ENCODE results near the gene TACC2.
A peak's percentile ranks its signal among the peaks of the same experiment; 100 is the strongest.
"Not testable (repeated sequence)": the region's sequence is repeated elsewhere in the genome, so short reads cannot be mapped to it uniquely, and the experiment has no call there.

Gene TACC2, protein sequence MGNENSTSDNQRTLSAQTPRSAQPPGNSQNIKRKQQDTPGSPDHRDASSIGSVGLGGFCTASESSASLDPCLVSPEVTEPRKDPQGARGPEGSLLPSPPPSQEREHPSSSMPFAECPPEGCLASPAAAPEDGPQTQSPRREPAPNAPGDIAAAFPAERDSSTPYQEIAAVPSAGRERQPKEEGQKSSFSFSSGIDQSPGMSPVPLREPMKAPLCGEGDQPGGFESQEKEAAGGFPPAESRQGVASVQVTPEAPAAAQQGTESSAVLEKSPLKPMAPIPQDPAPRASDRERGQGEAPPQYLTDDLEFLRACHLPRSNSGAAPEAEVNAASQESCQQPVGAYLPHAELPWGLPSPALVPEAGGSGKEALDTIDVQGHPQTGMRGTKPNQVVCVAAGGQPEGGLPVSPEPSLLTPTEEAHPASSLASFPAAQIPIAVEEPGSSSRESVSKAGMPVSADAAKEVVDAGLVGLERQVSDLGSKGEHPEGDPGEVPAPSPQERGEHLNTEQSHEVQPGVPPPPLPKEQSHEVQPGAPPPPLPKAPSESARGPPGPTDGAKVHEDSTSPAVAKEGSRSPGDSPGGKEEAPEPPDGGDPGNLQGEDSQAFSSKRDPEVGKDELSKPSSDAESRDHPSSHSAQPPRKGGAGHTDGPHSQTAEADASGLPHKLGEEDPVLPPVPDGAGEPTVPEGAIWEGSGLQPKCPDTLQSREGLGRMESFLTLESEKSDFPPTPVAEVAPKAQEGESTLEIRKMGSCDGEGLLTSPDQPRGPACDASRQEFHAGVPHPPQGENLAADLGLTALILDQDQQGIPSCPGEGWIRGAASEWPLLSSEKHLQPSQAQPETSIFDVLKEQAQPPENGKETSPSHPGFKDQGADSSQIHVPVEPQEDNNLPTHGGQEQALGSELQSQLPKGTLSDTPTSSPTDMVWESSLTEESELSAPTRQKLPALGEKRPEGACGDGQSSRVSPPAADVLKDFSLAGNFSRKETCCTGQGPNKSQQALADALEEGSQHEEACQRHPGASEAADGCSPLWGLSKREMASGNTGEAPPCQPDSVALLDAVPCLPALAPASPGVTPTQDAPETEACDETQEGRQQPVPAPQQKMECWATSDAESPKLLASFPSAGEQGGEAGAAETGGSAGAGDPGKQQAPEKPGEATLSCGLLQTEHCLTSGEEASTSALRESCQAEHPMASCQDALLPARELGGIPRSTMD (N-terminal part only)

DNA sequence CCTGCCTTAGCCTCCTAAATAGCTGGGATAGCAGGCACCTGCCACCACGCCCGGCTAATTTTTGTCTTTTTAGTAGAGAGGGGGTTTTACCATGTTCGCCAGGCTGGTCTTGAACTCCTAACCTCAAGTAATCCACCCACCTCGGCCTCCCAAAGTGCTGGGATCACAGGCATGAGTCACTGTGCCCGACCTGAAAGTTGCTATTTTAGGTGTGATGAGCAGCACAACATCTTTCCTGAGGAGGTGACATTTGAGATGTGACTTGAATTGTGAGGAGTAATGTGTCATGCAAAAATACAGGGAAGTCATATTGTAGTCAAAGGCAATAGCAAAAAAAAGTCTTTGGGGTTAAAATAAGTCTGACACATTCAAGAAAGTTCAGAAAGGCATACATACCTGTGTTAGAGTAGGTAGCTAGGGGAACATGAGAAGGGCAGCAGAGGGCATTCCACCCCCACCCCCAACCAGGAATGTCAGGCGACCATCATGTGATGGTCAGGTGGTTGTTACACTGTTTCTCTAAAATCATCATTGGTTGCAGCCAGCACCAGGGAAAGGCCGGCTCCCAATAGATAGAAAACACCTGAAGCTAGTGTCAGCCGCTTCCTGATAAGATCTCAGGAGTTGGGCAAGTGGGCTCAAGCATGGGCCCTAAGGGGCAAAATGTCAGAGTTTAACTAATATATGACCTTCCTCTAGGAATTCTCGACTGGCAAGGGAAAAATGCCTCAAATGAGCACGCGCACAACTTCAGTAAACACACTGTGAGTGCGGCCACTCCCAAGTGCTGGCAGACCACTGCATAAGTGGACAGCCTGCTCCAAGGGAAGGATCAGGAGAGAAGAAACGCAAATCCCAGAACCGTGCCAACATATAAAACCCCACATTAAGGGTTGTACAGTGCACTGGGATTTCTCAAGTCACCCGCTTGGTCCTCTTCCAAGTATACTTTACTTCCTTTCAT is at the start of gene TACC2:
TSS of gene TACC2 (plus strand) at position 803 of the 964 bp plus-strand sequence. CDS start 32,819 bp downstream, outside the sequence.
- no peak for DNase-seq (ENCODE audit: low read depth)

DNA sequence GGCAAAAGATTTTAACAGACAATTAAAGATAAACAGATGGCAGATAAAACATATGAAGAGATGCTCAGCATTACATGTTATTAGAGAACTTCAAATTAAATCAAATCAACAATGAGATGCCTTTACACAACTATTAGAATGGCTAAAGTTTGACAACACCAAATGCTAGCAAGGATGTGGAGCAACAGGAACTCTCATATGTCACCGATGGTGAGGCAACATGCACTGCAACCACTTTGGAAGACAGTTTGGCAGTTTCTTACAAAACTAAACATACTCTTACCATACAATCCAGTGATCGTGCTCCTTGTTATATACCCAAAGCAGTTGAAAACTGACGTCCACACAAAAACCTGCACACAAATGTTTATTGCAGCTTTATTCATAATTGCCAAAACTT is 47.4 kb upstream of the TACC2 start:
- no peak for DNase-seq (ENCODE audit: low read depth)

DNA sequence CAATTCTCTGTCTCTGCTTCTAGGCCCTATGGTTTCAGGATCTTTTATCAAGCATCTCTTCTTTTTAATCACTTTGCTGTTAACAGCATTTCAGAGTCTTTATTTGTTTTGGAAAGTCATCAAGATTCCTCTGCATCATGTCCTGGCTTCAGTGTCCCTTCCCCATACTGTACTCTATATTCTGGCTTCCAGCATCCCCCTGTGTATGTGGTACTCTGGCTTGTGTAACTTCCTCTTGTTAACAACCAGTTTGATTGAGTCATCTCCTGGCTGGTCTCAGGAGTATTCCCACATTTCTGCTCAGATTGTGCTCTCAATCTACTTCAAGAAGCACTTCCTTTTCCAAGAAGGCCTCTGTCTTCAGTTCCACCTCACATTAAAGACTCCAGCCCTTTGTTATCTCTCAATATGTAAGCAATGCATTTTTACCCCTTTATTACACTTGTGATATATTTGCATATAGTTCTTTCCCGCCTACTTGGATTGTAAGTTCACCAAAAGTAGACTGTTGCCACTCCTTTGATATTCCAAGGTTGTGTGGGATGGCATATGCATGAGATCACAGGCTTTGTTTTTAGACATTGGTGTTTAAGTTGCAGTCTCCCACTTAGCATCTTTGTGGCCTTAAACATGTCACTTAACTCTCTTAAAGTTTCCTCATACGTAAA is 46.1 kb upstream of the TACC2 start:
- DNase-seq (ENCODE audit: low read depth): peak; percentile 73

DNA sequence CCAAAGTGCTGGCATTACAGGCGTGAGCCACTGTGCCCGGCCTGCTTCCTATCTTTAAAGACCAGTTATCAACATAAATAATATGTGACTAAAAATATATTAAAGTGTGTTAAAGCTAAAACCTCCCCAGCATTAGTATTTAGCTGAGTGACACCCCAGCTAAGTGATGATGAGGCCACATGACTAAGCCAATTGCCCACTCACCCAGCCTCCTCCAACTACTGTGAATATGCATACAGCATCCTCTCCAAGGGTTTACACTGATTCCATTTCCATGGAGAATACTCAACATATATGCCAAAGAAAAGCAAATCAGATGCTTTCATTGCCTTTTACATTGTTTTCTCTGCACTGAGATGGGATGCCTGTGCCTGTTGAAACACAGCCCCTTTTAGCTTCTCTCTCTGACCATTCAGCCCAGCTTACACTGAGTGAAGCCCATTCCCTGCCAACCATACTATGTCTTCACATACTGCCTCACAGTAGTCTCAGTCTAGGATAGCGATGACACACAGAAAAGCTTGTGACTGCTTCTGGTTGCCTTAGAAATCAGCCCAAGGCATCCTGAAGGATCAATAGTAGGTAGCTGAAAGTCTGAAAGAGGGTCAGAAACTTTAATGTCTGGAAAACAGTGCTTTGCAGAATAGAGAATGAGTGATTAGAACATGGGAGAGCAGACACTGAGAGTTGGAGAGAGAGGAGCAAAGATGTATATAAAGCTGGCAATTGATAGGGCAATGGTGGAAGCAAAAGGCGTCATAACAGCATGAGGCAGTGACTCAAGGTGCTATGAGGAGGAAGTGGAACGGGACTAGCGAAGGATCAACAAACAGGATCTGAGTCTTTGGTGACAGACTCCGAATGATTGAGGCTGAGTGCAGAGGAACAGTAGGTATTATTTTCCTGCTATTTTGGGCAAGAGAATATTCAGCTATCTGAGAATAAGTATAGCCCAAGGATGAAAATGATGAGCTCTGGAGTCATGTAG is 41.3 kb upstream of the TACC2 start:
- no peak for DNase-seq (ENCODE audit: low read depth)

DNA sequence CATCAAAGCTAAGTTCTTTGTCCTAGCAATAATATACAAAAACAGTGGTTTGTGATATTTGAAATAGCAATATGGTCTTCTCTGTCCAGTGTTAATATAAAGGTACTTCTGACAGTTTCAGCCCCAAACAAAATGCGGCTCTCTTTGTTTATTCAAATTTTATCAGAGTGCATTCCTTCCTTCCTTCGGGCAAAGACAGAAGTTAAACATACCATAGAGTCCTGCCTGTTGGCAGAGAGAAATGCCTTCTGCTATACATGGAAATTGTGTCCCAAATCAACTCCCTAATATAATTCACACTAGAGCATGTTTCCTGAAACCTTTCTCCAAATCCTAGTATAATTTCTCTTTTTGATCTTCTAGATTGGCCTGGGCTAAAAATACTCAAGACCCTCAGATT is 39.9 kb upstream of the TACC2 start:
- DNase-seq (ENCODE audit: low read depth): no peak

DNA sequence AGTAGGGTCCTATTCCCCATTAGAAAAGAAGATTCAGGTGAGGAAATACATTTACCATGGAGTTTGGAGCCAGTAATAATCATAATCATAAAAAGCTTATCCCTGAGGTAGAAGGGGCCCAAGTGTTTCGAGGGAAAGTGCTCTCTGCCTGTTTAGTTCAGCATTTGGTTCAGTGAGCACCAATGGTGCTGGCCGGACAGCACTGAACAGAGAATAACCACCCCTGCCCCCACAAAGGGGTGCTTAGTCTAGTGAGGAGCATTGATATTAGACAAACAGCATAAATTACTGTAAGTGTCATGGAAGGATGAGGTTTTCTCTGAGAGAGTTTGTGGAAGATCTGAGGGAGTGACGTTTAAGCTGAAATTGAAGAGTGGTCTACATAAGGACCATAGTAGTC is 39.5 kb upstream of the TACC2 start:
- no peak for DNase-seq (ENCODE audit: low read depth)

DNA sequence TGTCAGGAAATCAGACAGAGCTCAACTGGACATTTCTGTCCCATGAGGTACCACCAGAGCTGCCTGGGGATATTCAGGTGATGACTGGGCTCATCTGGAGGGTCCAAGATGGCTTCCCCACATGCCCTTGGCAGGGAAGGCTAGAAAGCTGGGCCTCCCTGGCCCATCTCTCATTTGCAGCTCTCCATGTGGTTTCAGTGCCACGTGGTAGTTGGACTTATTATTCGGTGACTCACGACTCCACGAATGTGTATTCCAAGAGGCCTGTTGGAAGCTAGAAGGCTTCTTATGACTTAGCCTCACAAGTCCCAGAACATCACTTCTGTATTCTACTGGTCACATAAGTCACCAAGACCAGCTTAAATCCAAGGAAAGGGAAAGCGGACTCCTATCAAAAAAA is 36.7 kb upstream of the TACC2 start:
- no peak for DNase-seq (ENCODE audit: low read depth)

DNA sequence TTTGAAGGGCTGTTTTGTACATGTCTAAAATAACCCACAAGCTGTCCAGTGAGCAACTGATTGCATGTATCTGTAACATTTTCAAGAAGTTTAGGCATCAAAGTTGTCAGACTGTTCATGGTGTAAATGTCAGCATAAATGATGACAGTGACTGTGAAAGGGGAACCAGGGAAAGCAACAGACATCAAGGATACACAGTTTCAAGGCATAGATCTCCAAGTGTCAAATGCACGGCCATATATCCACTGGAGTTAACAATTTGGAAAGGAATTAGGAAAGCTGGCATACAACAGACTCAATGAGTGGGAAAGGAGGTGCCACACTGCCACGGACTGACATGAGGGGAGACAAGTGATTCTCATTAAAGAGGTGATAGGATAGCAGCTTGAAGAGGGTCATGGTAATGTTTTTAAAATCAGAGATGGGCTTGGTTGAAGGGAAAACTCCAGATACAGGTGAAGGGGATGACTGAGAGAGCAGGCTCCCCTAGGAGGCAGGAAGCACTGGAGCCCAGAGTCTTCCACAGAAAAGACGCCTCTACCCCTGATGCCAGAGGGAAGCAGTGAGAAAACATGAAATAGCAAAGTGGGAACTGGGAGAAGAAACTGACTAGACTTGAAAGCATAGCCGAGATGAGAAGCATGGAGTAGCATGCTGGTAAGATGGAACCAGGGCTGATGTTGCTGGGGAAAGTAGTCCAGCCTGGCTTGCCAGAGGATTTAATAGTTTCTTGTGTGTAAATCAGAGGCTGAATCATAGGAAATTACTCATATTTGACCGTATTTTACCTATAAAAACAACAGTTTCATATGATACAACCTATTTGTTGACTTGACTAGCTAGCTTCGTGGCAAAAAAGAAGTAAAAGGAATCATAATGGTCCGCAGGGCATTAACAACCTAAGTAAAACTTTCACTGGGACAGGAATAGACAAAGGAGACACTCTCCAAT is 32.6 kb upstream of the TACC2 start:
- DNase-seq (ENCODE audit: low read depth): peak; percentile 48

DNA sequence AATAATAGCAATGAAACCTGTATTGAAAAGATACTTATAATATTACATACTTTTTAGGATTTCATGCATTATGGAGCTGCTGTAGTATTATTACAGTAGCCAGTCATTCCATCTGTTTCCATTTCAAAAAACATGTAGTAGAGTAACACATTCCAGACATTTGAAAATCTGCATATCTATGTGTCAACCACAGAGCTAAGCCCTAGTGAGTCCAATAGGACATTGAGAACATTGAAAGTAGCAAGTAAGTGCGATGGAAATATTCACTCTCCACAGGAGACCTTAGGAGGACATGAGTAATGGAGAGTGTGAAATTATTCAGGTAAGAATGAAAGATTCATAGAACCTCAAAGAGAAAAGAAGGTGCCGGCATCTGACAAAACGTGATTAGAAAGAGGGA is 29.3 kb upstream of the TACC2 start:
- no peak for DNase-seq (ENCODE audit: low read depth)

DNA sequence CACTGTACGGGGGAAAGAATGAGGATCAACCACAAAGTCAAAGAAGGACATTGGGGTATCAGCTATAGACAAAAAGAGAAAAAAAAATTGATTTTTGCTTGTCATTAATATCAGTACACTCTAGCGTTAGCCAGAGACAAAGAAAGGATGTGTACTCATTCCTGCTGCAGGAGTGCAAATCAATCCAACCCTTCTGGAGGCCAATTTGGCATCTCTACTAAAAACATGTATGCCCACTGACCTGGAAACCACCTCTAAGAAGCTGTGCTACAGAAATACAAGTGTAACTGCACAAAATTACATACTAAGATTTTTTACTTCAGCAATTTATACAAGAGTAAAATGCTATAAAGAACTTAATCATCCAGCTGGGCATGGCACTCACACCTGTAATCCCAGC is 27.5 kb upstream of the TACC2 start:
- no peak for DNase-seq (ENCODE audit: low read depth)

DNA sequence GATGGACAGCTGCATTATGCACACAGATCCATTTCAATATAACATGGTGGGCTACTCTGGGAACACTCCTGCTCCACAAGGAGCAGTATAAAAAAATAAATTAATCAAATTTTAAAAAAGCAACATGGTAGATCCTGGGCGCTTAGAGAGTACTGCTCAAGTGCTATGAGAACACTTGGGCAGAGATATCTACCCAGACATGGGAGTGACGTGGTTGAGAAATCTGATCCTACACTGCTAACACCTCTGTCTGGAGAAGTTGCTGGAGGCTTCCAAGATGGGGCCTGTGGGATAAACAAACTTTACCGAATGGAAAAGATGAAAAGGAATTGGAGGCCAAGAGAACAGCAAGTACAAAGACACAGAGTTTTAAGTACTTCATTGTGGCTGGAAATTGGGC is 23.0 kb upstream of the TACC2 start:
- no peak for DNase-seq (ENCODE audit: low read depth)

DNA sequence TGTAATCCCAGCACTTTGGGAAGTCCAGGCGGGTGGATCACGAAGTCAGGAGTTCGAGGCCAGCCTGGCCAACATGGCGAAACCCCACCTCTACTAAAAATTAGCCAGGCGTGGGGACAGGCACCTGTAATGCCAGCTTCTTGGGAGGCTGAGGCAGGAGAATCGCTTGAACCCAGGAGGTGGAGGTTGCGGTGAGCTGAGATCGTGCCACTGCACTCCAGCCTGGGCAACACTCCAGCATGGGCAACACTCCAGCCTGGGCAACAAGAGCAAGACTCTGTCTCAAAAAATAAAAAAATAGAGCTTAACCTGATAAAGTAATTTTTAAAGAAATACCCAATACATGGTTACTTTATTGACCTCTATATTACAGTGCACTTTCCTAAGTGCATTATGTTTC is 19.9 kb upstream of the TACC2 start:
- DNase-seq (ENCODE audit: low read depth): not testable (repeated sequence)

DNA sequence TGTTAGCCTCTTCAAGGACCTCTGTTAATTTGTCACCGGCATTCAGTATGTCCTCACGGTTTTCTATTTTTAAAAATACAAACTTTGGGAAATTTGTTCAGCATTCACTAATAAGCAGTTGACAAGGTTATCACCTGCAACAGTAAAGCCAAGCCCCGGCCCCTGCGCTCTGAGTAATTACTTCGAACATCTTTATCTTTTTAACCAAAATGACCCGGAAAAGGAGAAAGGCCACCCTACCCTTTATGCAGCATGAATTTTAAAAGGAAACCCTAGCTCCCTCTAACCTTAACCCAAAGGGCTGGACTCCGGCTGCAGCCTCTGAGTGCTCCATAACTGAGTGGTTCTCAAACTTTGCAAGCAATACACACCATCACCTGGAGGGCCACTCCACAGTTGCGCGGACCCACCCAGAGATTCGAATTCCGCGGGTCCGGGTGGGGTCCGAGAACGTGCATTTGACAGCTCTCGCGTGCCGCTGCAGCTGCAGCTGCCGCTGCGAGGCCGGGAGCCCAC is 14.9 kb upstream of the TACC2 start:
- DNase-seq (ENCODE audit: low read depth): no peak

DNA sequence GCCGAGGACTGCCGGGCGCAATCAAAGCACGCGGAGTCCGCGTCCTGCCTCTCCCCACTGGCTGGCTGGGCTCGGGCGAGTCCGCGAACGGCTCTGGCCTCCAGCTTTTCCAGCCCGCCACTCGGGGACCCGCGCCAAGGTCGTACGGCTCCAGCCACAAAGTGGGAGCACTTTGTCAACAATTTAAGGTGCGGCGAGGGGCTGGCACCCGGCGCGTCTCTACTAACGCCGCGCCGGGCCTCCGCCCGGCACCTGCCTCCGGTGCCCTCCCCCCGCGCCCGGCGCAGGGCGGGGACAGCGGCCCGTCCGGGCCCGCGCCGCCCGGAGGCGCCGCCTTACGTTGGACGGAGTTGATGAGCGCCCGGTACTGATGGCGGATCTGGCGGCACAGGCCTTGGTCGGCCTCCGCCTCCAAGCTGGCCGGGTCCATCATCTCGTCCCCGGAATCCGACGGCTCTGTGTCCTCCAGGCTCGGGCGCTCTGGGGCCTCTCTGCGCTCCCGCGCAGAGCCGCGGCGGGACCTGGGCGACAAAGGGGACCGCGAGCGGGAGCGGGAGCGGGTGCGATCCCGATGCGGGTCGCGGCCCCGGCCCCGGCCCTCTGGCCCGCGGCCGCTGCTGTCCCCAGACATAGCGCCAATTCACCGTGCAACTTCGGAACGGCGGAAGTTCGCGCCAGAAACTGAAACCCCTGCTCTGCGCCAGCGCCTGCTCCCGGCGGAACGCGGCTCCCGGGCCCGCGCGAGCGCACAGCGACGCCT is 14.2 kb upstream of the TACC2 start, which contains the start of gene NSMCE4A:
TSS of gene NSMCE4A (minus strand) at position 683 of the 760 bp plus-strand sequence. CDS start at position 631, 52 bp downstream.
- DNase-seq (ENCODE audit: low read depth): no peak

DNA sequence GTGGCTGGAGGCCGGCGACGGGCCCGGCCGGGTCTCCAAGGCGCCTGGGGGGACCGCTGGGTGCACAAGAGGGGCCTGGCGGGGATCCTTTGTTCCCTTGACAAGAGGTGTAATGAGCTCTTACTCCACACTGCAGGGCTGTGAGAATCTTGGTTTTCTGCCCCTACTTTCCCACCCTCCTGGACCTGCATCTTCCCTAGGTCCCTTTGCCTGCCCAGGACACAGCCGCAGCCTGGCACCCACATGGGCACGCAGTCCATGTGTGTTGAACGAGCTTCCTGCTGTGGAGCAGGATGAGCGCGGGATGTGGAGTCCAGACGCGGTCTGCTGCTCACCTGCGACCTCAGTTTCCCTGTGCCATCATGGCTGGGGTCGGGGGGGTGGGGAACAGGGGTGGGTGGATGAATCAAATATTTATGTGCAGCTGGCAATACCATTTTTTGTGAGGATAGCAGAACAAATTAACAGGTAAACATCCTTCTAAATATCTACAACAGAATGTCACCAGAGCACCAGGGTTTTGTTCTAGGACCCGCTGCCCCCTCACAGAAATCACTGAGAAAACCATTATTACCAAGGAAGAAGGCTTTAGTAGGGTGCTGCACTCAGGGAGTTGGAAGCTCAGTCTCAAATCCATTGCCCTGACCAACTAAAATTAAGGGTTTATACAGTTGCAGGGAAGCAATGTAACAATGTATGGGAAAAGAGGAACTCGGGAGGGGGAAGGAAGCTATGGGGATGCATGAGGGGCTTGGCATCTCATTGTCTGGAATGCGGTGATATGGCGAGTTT is 13.5 kb upstream of the TACC2 start:
- no peak for DNase-seq (ENCODE audit: low read depth)

DNA sequence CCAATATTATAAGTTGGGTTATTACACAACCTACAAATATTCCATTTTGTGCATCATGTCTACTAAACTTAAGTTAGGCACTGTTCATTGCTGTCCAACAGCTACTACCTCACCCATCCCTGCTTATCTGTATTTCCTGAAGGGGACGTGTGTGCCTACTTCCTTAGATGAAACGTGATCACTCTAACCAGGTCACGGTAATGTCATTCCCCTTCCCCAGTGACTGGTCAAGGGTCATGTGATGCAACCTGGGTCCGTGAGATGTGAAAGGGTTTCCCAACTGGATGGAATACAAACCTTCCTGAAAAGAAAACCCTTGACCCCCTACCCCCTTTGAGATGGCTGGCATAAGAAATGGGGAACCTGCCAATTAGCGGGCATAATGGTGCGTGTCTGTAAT is 12.4 kb upstream of the TACC2 start:
- DNase-seq (ENCODE audit: low read depth): no peak

Data from non-pigmented ciliary epithelial cell (primary cell).